AG04450 (cell line): ENCODE measurements around the gene BPIFA3. TPM values are rescaled to one million over a fixed set of nuclear protein-coding genes. Genes with fewer than 3 reads are reported as not detected.

Experiments
- CTCF ChIA-PET: fragments of 300-600, 350-600 bp; formaldehyde crosslinking; extraction: SDS; loops from one replicate; lab custom pipeline; 2022; ENCODE audit warnings: antibody characterized with exemption, inconsistent platforms; lab: Charles Lee
- POLR2A ChIA-PET: fragments of 350-600 bp; formaldehyde crosslinking; extraction: SDS; loops from one replicate; lab custom pipeline; 2021; ENCODE audit warnings: antibody characterized with exemption, inconsistent platforms; lab: Yijun Ruan, JAX
- DNase-seq: peaks from one replicate; pipeline ENCODE4 v3.0.0-alpha.2; 2011; ENCODE audit warnings: low read depth, low spot score
- H3K27ac ChIP-seq: one replicate; pipeline ENCODE4 v1.5.1; 2012; ENCODE audit warnings: low read depth, low read length, control low read depth
- H3K27me3 ChIP-seq: one replicate; pipeline ENCODE4 v1.6.0; 2012; ENCODE audit warnings: low read length; ENCODE audit not compliant: control insufficient read depth, insufficient read depth
- H3K4me3 ChIP-seq: 2 replicates; pipeline ENCODE4 v1.5.1; 2011; ENCODE audit warnings: mild to moderate bottlenecking, low read depth, low read length, control low read depth
- H3K9me3 ChIP-seq: 2 replicates; pipeline ENCODE4 v1.5.1; 2012; ENCODE audit warnings: low read length; ENCODE audit not compliant: control insufficient read depth, insufficient read depth
- polyA plus RNA-seq: library from polyadenylated mRNA; depleted of rRNA; stranded (reverse); fragments of >200 nt; gene quantifications from 2 replicates; pipeline ENCODE4 v1.2.3, GENCODE V29; 2011
- TF ChIP-seq, protein P1 (sequence below): IDR thresholded peaks from 2 replicates; pipeline ENCODE4 v1.5.1; 2011; ENCODE audit warnings: low read depth, low read length, control low read depth, inconsistent platforms

The BPIFA3 gene
- polyA plus RNA-seq, 1 experiment = not detected

DNA sequence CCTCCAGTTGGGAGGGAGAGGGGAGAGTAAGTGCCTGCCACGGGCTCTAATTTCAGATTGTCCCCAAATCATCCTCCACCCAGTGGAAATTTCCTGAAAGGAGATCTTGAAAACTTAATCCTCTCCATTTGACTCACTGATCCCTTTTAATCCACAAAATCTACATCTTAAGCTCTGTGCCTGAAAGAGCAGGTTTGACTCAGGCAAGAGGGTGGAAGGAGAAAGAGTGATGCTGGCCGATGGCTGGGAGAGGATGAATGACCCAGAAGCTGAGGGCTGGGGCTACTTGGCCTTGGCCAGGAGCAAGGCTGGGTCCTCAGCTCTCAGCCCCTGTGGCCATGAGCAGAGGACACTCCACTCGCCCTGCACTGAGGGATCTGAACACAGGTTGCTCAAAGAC lies 41.1 kb upstream of the BPIFA3 start:
- ChIA-PET POLR2A (no interaction called here), CTCF (no interaction called here)
- H3K27me3 ChIP-seq = no peaks in the 10 kb centered on the region

DNA sequence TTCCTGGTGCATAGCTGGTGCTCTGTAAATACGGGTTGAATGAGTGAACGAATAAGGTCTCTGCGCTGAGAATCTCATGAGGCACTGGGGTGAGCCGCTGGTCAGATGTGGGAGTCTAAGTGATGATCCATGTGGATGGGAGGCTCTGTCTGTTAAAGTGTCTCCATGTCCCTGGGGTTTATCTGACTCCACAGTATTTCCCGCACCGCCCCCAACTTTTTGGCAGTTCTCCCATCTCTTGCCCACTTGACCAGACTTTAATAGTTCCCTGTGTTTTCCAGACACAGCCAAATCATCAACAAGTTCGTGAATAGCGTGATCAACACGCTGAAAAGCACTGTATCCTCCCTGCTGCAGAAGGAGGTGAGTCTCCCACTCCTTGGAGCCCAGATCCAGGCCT lies 39.3 kb upstream of the BPIFA3 start:
- H3K27ac ChIP-seq = no peak overlapping the region
- H3K27me3 ChIP-seq = no peaks in the 10 kb centered on the region
- no peak for DNase-seq
- H3K4me3 ChIP-seq = no peak overlapping the region
- ChIA-PET POLR2A (no interaction called here), CTCF (no interaction called here)
- no peaks in the 10 kb centered on the region for H3K9me3 ChIP-seq
- TF ChIP-seq, protein P1, sequence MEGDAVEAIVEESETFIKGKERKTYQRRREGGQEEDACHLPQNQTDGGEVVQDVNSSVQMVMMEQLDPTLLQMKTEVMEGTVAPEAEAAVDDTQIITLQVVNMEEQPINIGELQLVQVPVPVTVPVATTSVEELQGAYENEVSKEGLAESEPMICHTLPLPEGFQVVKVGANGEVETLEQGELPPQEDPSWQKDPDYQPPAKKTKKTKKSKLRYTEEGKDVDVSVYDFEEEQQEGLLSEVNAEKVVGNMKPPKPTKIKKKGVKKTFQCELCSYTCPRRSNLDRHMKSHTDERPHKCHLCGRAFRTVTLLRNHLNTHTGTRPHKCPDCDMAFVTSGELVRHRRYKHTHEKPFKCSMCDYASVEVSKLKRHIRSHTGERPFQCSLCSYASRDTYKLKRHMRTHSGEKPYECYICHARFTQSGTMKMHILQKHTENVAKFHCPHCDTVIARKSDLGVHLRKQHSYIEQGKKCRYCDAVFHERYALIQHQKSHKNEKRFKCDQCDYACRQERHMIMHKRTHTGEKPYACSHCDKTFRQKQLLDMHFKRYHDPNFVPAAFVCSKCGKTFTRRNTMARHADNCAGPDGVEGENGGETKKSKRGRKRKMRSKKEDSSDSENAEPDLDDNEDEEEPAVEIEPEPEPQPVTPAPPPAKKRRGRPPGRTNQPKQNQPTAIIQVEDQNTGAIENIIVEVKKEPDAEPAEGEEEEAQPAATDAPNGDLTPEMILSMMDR = no peak

More for the DNA sequence above, 41.1 kb upstream of the BPIFA3 start:
- Histone ChIP-seq H3K4me3 (no peak overlapping the region), H3K27ac (no peak overlapping the region), H3K9me3 (no peaks in the 10 kb centered on the region)
- no peak for DNase-seq
- TF ChIP-seq, protein P1 = no peak

DNA sequence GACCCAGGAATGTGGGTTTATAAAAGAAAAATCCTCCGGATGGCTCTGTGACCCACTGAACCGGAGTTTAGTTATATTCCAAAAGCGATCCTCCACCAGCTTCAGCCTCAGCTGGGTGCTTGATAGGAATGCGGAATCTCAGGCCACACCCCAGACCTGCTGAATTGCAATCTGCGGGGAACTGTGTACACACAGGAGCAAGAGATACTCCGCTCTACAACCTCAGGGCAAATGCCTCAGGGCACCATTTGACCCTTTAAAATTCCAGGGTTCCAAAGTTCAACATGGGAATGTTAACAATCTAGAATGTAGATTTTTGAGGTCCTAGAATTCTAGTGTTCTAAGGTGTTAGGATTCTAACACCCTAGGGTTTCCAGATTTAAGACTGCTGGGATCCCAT lies 38.4 kb upstream of the BPIFA3 start:
- Histone ChIP-seq H3K4me3 (no peak overlapping the region), H3K9me3 (no peaks in the 10 kb centered on the region), H3K27ac (no peak overlapping the region), H3K27me3 (no peaks in the 10 kb centered on the region)
- DNase-seq = no peak
- CTCF ChIA-PET = no interaction called here
- POLR2A ChIA-PET = no interaction called here
- TF ChIP-seq, protein P1 = no peak

DNA sequence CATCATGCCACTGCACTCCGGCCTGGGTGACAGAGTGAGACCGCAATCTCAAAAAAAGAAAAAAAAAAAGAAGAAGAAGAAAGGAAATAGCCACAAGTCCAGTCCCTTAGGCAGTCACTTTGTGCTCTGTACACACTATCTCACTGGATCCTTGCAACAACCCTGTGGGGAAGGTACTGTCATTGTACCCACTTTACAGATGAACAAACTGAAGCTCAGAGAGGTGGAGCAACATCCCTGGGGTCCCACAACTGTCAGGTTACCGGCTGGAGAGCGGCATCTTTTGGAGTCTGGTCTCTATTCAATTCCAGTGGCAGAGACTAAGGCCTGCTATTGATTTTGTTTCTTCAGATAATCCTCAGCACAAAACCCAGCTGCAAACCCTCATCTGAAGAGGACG lies 37.0 kb upstream of the BPIFA3 start:
- Histone ChIP-seq H3K27me3 (no peaks in the 10 kb centered on the region), H3K9me3 (no peaks in the 10 kb centered on the region), H3K4me3 (no peak overlapping the region), H3K27ac (no peak overlapping the region)
- no peak for DNase-seq
- ChIA-PET POLR2A (no interaction called here), CTCF (no interaction called here)
- TF ChIP-seq, protein P1 = no peak

DNA sequence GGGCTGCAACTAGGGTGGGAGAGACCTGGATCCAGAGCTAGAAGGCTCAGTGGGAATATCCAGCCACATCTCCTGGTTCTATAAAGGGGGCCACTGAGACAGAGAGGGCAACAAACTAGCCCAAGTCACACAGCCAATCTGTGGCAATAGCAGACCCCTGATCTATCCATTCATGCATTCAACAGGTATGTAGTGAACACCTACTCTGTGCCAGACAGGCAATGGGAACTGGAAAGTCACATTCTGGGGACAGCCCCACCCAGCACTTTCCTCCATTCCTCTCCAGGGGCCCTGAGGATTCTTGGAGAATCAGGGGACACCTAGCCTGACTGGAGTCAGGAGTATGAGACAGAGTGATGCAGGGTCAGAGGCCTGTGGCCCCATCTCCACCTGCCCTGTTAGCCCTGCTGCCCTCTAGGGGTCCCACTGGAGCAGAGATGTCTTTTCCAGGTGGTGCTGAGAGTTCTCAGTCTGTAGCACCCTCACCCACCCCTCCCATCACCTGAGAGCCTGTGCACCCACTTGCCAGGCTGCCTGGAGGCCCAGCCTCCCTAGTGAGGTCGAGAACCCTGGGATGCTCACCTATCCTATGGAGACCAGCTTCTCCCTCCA lies 35.6 kb upstream of the BPIFA3 start:
- Histone ChIP-seq H3K4me3 (no peak overlapping the region), H3K9me3 (no peaks in the 10 kb centered on the region), H3K27me3 (no peaks in the 10 kb centered on the region), H3K27ac (no peak overlapping the region)
- DNase-seq = no peak
- CTCF ChIA-PET = no interaction called here
- POLR2A ChIA-PET = no interaction called here
- TF ChIP-seq, protein P1 = no peak
